A549 (cell line): ENCODE data around the gene FSD1. TPM values are rescaled to one million over a fixed set of nuclear protein-coding genes. Genes with fewer than 3 reads are reported as not detected.

Source experiments
- ATAC-seq, 2 experiments: fragments of 200-7000 bp in 1 of 2; fragments of >200 bp in 1 of 2; cut with Nextera tagmentation in 1 of 2; cut with Tn5 transposase in 1 of 2; 3 replicates each; pipeline versions ENCODE4 v1.8.0 to v1.9.1; 2018 to 2020; ENCODE audit warnings: mild to moderate bottlenecking in 1 of 2, moderate library complexity in 1 of 2
- CTCF ChIA-PET: fragments of 300-600 bp; sonication (Branson Sonifier 250); formaldehyde crosslinking; extraction: SDS; loops from one replicate; lab custom pipeline; 2021; ENCODE audit warnings: antibody characterized with exemption, inconsistent platforms; lab: Yijun Ruan, JAX
- POLR2A ChIA-PET: fragments of 350-600 bp; formaldehyde crosslinking; extraction: SDS; loops from one replicate; lab custom pipeline; 2021; ENCODE audit warnings: antibody characterized with exemption, inconsistent platforms; lab: Yijun Ruan, JAX
- DNase-seq, 2 experiments: peaks; one replicate each; pipeline versions ENCODE4 v3.0.0 to v3.0.0-alpha.2; 2011 to 2016; ENCODE audit warnings: low read depth in 1 of 2, low spot score in 1 of 2
- FAIRE-seq: peaks from 2 replicates; lab custom pipeline; 2011; peaks lifted over from hg19 to GRCh38; lab: Jason Lieb, UNC
- H3K27ac ChIP-seq, 2 experiments: fragments of >200 bp; sonication (Bioruptor Twin); formaldehyde crosslinking; 3 replicates each; pipeline ENCODE4 v1.5.1; 2016 to 2017
- H3K4me1 ChIP-seq: fragments of >200 bp; sonication (Bioruptor Twin); formaldehyde crosslinking; 3 replicates; pipeline ENCODE4 v1.6.1; 2016
- H3K4me2 ChIP-seq: fragments of >200 bp; sonication (Bioruptor Twin); formaldehyde crosslinking; 3 replicates; pipeline ENCODE4 v1.6.1; 2016
- H3K4me3 ChIP-seq: fragments of >200 bp; sonication (Bioruptor Twin); formaldehyde crosslinking; 3 replicates; pipeline ENCODE4 v1.5.1; 2016
- H3K9me3 ChIP-seq: fragments of >200 bp; sonication (Bioruptor Twin); formaldehyde crosslinking; 3 replicates; pipeline ENCODE4 v1.6.1; 2016
- CBX8 ChIP-seq: fragments of 200-600 bp; sonication (generic); IDR thresholded peaks from 2 replicates; pipeline ENCODE4 v1.6.1; 2016
- CHD2 ChIP-seq: fragments of 150-350 bp; IDR thresholded peaks from 2 replicates; pipeline ENCODE4 v1.6.1; 2014; ENCODE audit warnings: low read length; ENCODE audit not compliant: partially characterized antibody
- CHD4 ChIP-seq: fragments of 200-600 bp; sonication (generic); IDR thresholded peaks from 2 replicates; pipeline ENCODE4 v1.6.1; 2016; ENCODE audit warnings: antibody characterized with exemption, mild to moderate bottlenecking, borderline replicate concordance
- ESRRA ChIP-seq: fragments of 150-350 bp; IDR thresholded peaks from 2 replicates; pipeline ENCODE4 v1.6.1; 2014; ENCODE audit warnings: mild to moderate bottlenecking, low read length, borderline replicate concordance
- FOXS1 ChIP-seq: fragments of 250-450 bp; sonication (Bioruptor Pico); IDR thresholded peaks from 2 replicates; pipeline ENCODE4 v1.5.0; 2020; ENCODE audit warnings: mild to moderate bottlenecking, moderate library complexity
- GATA3 ChIP-seq: IDR thresholded peaks from 2 replicates; pipeline ENCODE4 v1.6.1; 2012; ENCODE audit warnings: borderline replicate concordance
- HOXA7 ChIP-seq: fragments of 250-450 bp; sonication (Bioruptor Pico); IDR thresholded peaks from 2 replicates; pipeline ENCODE4 v1.5.0; 2020; ENCODE audit warnings: mild to moderate bottlenecking, moderate library complexity
- HOXB13 ChIP-seq: fragments of 250-450 bp; sonication (Bioruptor Pico); IDR thresholded peaks from 2 replicates; pipeline ENCODE4 v1.5.0; 2020; ENCODE audit warnings: low read depth, mild to moderate bottlenecking, moderate library complexity
- JUN ChIP-seq, 2 experiments: fragments of >200 bp; sonication (Bioruptor Twin); formaldehyde crosslinking; IDR thresholded peaks; 2 replicates in 1 of 2; 3 replicates in 1 of 2; pipeline ENCODE4 v1.6.1; 2016 to 2017
- JUNB ChIP-seq: fragments of >200 bp; sonication (Bioruptor Twin); formaldehyde crosslinking; IDR thresholded peaks from 2 replicates; pipeline ENCODE4 v1.6.1; 2016
- KDM1A ChIP-seq: fragments of 200-600 bp; sonication (generic); IDR thresholded peaks from 2 replicates; pipeline ENCODE4 v1.6.1; 2016; ENCODE audit warnings: low read depth, mild to moderate bottlenecking
- MAFK ChIP-seq: fragments of 450-650 bp; IDR thresholded peaks from 2 replicates; pipeline ENCODE4 v1.6.1; 2014; ENCODE audit not compliant: partially characterized antibody
- MAZ ChIP-seq: fragments of 150-350 bp; IDR thresholded peaks from 2 replicates; pipeline ENCODE4 v1.6.1; 2014; ENCODE audit warnings: antibody characterized with exemption, low read depth, low read length, borderline replicate concordance
- NR3C1 ChIP-seq: fragments of >200 bp; sonication (Bioruptor Twin); formaldehyde crosslinking; IDR thresholded peaks from 3 replicates; pipeline ENCODE4 v1.6.1; 2017
- PHF8 ChIP-seq: fragments of 200-600 bp; sonication (generic); IDR thresholded peaks from 2 replicates; pipeline ENCODE4 v1.6.1; 2016; ENCODE audit warnings: low read depth, mild to moderate bottlenecking, antibody characterized with exemption, moderate library complexity, borderline replicate concordance
- POLR2AphosphoS2 ChIP-seq: conservative IDR thresholded peaks from 2 replicates; pipeline ENCODE4 v1.6.1; 2012; ENCODE audit warnings: low read length, improper control_type of control experiment, inconsistent platforms
- RAD21 ChIP-seq, 2 experiments: fragments of >200 bp in 1 of 2; sonication (Bioruptor Twin) in 1 of 2; formaldehyde crosslinking in 1 of 2; IDR thresholded peaks in 1 of 2; conservative IDR thresholded peaks in 1 of 2; 2 replicates in 1 of 2; 3 replicates in 1 of 2; pipeline ENCODE4 v1.6.1; 2012 to 2018; ENCODE audit warnings: inconsistent platforms in 1 of 2
- RCOR1 ChIP-seq: fragments of 150-350 bp; IDR thresholded peaks from 2 replicates; pipeline ENCODE4 v1.6.1; 2014; ENCODE audit warnings: antibody characterized with exemption, low read length, low read depth
- RFX5 ChIP-seq: fragments of 450-650 bp; IDR thresholded peaks from 2 replicates; pipeline ENCODE4 v1.7.1; 2014; ENCODE audit warnings: antibody characterized with exemption, mild to moderate bottlenecking, moderate library complexity
- SMC3 ChIP-seq: fragments of >200 bp; sonication (Bioruptor Twin); formaldehyde crosslinking; IDR thresholded peaks from 3 replicates; pipeline ENCODE4 v1.6.1; 2018; ENCODE audit warnings: inconsistent platforms
- ZNF302 ChIP-seq: fragments of 250-450 bp; sonication (Bioruptor Pico); IDR thresholded peaks from 2 replicates; pipeline ENCODE4 v1.9.0; 2021; ENCODE audit warnings: inconsistent platforms, mild to moderate bottlenecking, moderate library complexity
- WGBS: methylation state at CpG from one replicate; pipeline ENCODE4 v1.1.6; 2017; ENCODE audit errors: missing lambda C conversion rate; 5-methylcytosine and 5-hydroxymethylcytosine counted together
- polyA plus RNA-seq, 4 experiments: library from polyadenylated mRNA; depleted of rRNA in 3 of 4; stranded (reverse); fragments of >200 nt; fragmentation: RNase III in 1 of 4; extraction: RNeasy Plus Mini Kit Qiagen cat#74134 plus additional on column Dnase treatment in 1 of 4; gene quantifications; 2 replicates in 3 of 4; 3 replicates in 1 of 4; pipeline ENCODE4 v1.2.3, GENCODE V29; 2011 to 2017
- TF ChIP-seq, protein P1 (sequence below): fragments of 450-650 bp; IDR thresholded peaks from 2 replicates; pipeline ENCODE4 v1.6.1; 2014; ENCODE audit warnings: antibody characterized with exemption

Gene FSD1
- polyA plus RNA-seq, 2 of the 4 experiments (the other 2 are of a cell fraction), result 3.5 to 13.2 TPM

- CTCF ChIA-PET, result no interaction called here
- no peak overlapping the region for H3K4me3 ChIP-seq
- no peak for DNase-seq
- TF ChIP-seq HOXB13 (CRISPR knock-in tag) (no peak), RCOR1 (no peak), SMC3 (no peak), ZNF302 (no peak)
- TF ChIP-seq, all 56 proteins: peak for 0
- no peak for FAIRE-seq
- POLR2A ChIA-PET, result interaction anchor here (1.6 kb wide), 1 partner anchor 55 kb away, joined by 5 read pairs; the partner anchor contains the start of gene MPND
- WGBS, result 69% methylated on average over 15 of the region's 16 CpGs
- Histone ChIP-seq H3K4me1 (no peaks in the 10 kb centered on the region), H3K9me3 (no peaks in the 10 kb centered on the region), H3K27ac (no peak overlapping the region), H3K4me2 (no peak overlapping the region)
- ATAC-seq, result no peak
Observed at GRCh38 chr19:4288091-4288777, 16.2 kb upstream of the FSD1 start.

GRCh38 chr19:4291184-4291732, 13.1 kb upstream of the FSD1 start:
- 78% methylated on average over 7 of the region's 8 CpGs for WGBS

GRCh38 chr19:4292515-4292914, 11.9 kb upstream of the FSD1 start:
- POLR2A ChIA-PET, result no interaction called here
- H3K4me2 ChIP-seq, result no peak overlapping the region
- 72% methylated on average over 10 of the region's 15 CpGs for WGBS
- DNase-seq (no peak), FAIRE-seq (no peak), ATAC-seq (0 out of 6 replicates have a peak, but pooled peaks have one; percentile 33 to 43)
- H3K27ac ChIP-seq, result no peak overlapping the region
- TF ChIP-seq PHF8, result no peak
- TF ChIP-seq CHD4, result no peak
- no peak for TF ChIP-seq RAD21 (conservative IDR thresholded peaks at IDR 0.05 in 1 of 2, IDR thresholded peaks at IDR 0.05 in 1 of 2)
- no peak for TF ChIP-seq CHD2
- CTCF ChIA-PET, result no interaction called here
- H3K9me3 ChIP-seq, result no peaks in the 10 kb centered on the region
- H3K4me1 ChIP-seq, result no peaks in the 10 kb centered on the region
- H3K4me3 ChIP-seq, result no peak overlapping the region

More at GRCh38 chr19:4291184-4291732, 13.1 kb upstream of the FSD1 start:
- POLR2A ChIA-PET, result no interaction called here
- CTCF ChIA-PET, result no interaction called here
- TF ChIP-seq JUN (IDR thresholded peaks at IDR 0.05) (no peak), ZNF302 (no peak), JUNB (no peak), RCOR1 (no peak), CBX8 (no peak), FOXS1 (CRISPR knock-in tag) (no peak), GATA3 (no peak)
- TF ChIP-seq, protein P1, sequence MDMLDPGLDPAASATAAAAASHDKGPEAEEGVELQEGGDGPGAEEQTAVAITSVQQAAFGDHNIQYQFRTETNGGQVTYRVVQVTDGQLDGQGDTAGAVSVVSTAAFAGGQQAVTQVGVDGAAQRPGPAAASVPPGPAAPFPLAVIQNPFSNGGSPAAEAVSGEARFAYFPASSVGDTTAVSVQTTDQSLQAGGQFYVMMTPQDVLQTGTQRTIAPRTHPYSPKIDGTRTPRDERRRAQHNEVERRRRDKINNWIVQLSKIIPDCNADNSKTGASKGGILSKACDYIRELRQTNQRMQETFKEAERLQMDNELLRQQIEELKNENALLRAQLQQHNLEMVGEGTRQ, result no peak
- ATAC-seq (no peak), FAIRE-seq (no peak), DNase-seq (no peak)
- H3K27ac ChIP-seq, result no peak overlapping the region
- no peaks in the 10 kb centered on the region for H3K9me3 ChIP-seq
- no peak overlapping the region for H3K4me3 ChIP-seq
- H3K4me2 ChIP-seq, result no peak overlapping the region
- no peaks in the 10 kb centered on the region for H3K4me1 ChIP-seq

DNA sequence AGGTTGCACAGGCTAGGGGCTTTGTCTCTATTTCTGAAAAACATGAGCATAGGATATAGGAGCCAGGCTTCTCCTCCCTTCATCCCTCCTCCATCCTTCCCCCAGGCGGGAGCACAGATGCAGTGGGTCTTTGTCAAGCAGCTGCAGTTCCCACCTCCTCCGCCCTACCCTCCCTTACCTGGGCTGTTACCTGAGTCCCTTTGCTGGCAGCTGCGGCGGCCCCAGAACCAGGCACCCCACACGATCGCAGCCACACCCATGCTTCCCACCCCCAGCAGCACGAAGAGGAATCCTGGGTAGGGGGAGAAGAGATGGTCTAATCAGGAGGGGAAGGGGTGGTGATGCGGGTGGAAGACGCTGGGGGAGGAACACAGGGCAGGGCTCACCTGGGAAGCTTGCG, 10.0 kb upstream of the FSD1 start:
- DNase-seq (no peak), ATAC-seq (no peak), FAIRE-seq (no peak)
- ChIA-PET POLR2A (no interaction called here), CTCF (no interaction called here)
- TF ChIP-seq MAFK (no peak), NR3C1 (no peak), KDM1A (no peak), RAD21 (conservative IDR thresholded peaks at IDR 0.05 in 1 of 2, IDR thresholded peaks at IDR 0.05 in 1 of 2) (no peak), ESRRA (no peak), CHD4 (no peak), RFX5 (no peak), HOXA7 (no peak), MAZ (no peak), POLR2AphosphoS2 (no peak), CBX8 (no peak), JUN (IDR thresholded peaks at IDR 0.05) (no peak)
- Histone ChIP-seq H3K9me3 (no peaks in the 10 kb centered on the region), H3K27ac (no peak overlapping the region), H3K4me3 (no peak overlapping the region), H3K4me2 (no peak overlapping the region), H3K4me1 (no peaks in the 10 kb centered on the region)
- 71% methylated on average over 5 of the region's 10 CpGs for WGBS
